ENCODE results near the gene ABCA3.

Gene ABCA3

GRCh38 chr16:2372684-2373083, 32.2 kb upstream of the ABCA3 start:
- Histone ChIP-seq H3K4me1 (ENCODE audit: control insufficient read depth, insufficient read depth, low read length) (no peaks in the 10 kb centered on the region), H3K27ac (ENCODE audit: low read length) (no peak overlapping the region), H3K4me3 (ENCODE audit: low read length) (no peak overlapping the region), H3K27me3 (ENCODE audit: control insufficient read depth, insufficient read depth, low read length) (no peaks in the 10 kb centered on the region), H3K36me3 (ENCODE audit: control insufficient read depth, insufficient read depth, low read length) (no peaks in the 10 kb centered on the region), H3K9me3 (ENCODE audit: control insufficient read depth, insufficient read depth, low read length) (no peaks in the 10 kb centered on the region)
- WGBS (ENCODE audit: insufficient coverage, insufficient read length), result no CpG with 5 or more reads among the region's 4 CpGs
- DNase-seq (ENCODE audit: low read depth, low spot score), result no peak

- no peak for DNase-seq (ENCODE audit: low read depth, low spot score)
- H3K9me3 ChIP-seq (ENCODE audit: control insufficient read depth, insufficient read depth, low read length), result no peaks in the 10 kb centered on the region
- H3K4me1 ChIP-seq (ENCODE audit: control insufficient read depth, insufficient read depth, low read length), result no peaks in the 10 kb centered on the region
- H3K27ac ChIP-seq (ENCODE audit: low read length), result no peak overlapping the region
- H3K4me3 ChIP-seq (ENCODE audit: low read length), result no peak overlapping the region
- no peaks in the 10 kb centered on the region for H3K27me3 ChIP-seq (ENCODE audit: control insufficient read depth, insufficient read depth, low read length)
- no CpG with 5 or more reads among the region's 2 CpGs for WGBS (ENCODE audit: insufficient coverage, insufficient read length)
- H3K36me3 ChIP-seq (ENCODE audit: control insufficient read depth, insufficient read depth, low read length), result no peaks in the 10 kb centered on the region
These were observed 30.9 kb upstream of the ABCA3 start for GRCh38 chr16:2371421-2371820.

DNA sequence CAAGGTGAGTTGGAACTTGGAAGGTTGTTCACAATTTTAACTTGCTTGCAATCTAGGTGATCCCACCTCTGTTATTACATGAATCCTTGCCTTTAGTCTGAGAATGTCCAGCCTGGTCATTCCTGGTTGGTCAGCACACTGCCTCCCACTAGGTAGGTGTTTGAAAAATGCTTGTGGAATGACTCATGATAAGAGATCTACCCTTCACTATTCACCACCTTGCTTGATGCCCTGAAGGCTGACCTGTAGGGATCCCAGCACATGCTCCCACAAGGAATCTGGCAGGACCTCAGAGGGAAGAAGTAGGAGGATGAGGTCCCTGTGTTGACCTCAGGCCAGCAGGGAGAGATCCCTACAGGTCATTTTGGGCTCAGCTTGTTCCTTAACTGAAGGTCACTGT, 30.2 kb upstream of the ABCA3 start:
- Histone ChIP-seq H3K9me3 (ENCODE audit: control insufficient read depth, insufficient read depth, low read length) (no peaks in the 10 kb centered on the region), H3K27me3 (ENCODE audit: control insufficient read depth, insufficient read depth, low read length) (no peaks in the 10 kb centered on the region), H3K27ac (ENCODE audit: low read length) (no peak overlapping the region), H3K4me1 (ENCODE audit: control insufficient read depth, insufficient read depth, low read length) (no peaks in the 10 kb centered on the region), H3K36me3 (ENCODE audit: control insufficient read depth, insufficient read depth, low read length) (no peaks in the 10 kb centered on the region), H3K4me3 (ENCODE audit: low read length) (no peak overlapping the region)
- no peak for DNase-seq (ENCODE audit: low read depth, low spot score)

DNA sequence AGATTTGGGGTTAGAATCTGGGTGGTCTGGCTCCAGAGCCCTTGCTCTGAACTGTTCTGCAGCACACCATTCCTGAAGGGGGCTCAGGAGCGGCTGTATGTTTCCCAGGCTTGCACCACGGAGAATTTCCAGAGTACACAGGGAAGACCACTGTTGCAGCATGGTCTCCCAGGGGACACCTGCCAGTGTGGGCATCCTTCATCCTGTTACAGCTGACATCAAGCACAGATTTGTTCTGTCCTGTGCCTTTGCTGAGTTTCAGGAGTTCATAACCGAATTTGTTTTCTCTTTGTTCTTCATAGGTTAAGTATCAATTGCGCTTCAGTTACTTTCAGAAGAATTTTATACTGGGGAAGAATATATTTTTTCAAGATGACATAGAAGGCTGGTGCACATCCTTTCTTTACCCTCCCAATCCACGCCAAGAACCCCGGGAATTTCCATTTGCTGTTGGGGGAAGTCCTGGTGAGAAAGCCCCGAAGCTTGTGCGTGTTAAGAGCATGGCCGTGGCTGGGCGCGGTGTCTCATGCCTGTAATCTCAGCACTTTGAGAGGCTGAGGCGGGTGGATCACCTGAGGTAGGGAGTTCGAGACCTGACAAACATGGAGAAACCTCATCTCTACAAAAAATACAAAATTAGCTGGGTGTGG, 26.3 kb upstream of the ABCA3 start:
- Histone ChIP-seq H3K4me3 (ENCODE audit: low read length) (no peak overlapping the region), H3K4me1 (ENCODE audit: control insufficient read depth, insufficient read depth, low read length) (no peaks in the 10 kb centered on the region), H3K36me3 (ENCODE audit: control insufficient read depth, insufficient read depth, low read length) (no peaks in the 10 kb centered on the region), H3K27me3 (ENCODE audit: control insufficient read depth, insufficient read depth, low read length) (no peaks in the 10 kb centered on the region), H3K9me3 (ENCODE audit: control insufficient read depth, insufficient read depth, low read length) (no peaks in the 10 kb centered on the region), H3K27ac (ENCODE audit: low read length) (no peak overlapping the region)
- DNase-seq (ENCODE audit: low read depth, low spot score), result no peak
- WGBS (ENCODE audit: insufficient coverage, insufficient read length), result no CpG with 5 or more reads among the region's 13 CpGs

GRCh38 chr16:2365397-2366294, 25.1 kb upstream of the ABCA3 start:
- no CpG with 5 or more reads among the region's 11 CpGs for WGBS (ENCODE audit: insufficient coverage, insufficient read length)
- Histone ChIP-seq H3K36me3 (ENCODE audit: control insufficient read depth, insufficient read depth, low read length) (no peaks in the 10 kb centered on the region), H3K4me3 (ENCODE audit: low read length) (no peak overlapping the region), H3K27me3 (ENCODE audit: control insufficient read depth, insufficient read depth, low read length) (no peaks in the 10 kb centered on the region), H3K4me1 (ENCODE audit: control insufficient read depth, insufficient read depth, low read length) (no peaks in the 10 kb centered on the region), H3K27ac (ENCODE audit: low read length) (no peak overlapping the region), H3K9me3 (ENCODE audit: control insufficient read depth, insufficient read depth, low read length) (no peaks in the 10 kb centered on the region)
- DNase-seq (ENCODE audit: low read depth, low spot score), result no peak

GRCh38 chr16:2364638-2365210, 24.2 kb upstream of the ABCA3 start:
- no peak for DNase-seq (ENCODE audit: low read depth, low spot score)
- Histone ChIP-seq H3K27me3 (ENCODE audit: control insufficient read depth, insufficient read depth, low read length) (no peaks in the 10 kb centered on the region), H3K9me3 (ENCODE audit: control insufficient read depth, insufficient read depth, low read length) (no peaks in the 10 kb centered on the region), H3K27ac (ENCODE audit: low read length) (no peak overlapping the region), H3K4me1 (ENCODE audit: control insufficient read depth, insufficient read depth, low read length) (no peaks in the 10 kb centered on the region), H3K36me3 (ENCODE audit: control insufficient read depth, insufficient read depth, low read length) (no peaks in the 10 kb centered on the region), H3K4me3 (ENCODE audit: low read length) (no peak overlapping the region)
- WGBS (ENCODE audit: insufficient coverage, insufficient read length), result no CpG with 5 or more reads among the region's 3 CpGs

DNA sequence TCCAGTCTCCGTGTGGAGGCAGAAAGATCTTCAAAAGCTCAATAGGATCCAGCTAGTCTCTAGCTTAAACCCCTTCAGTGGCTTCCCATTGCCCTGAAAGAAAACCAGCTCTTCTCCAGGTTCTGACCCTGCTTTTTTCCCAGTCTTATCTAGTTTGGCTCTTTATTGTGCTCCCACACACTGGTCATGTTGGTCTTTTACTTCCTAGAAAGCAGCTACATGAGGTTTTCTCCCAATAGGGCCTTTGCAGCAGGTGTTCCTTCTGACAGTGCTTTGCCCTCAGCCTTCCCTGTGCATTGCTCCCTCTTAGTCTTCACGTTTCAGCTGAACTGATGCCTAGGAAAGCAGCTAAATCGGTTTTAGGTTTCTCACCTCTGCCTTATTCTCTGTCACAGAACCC, 21.7 kb upstream of the ABCA3 start:
- no peak for DNase-seq (ENCODE audit: low read depth, low spot score)

GRCh38 chr16:2361129-2361528, 20.6 kb upstream of the ABCA3 start:
- no peaks in the 10 kb centered on the region for H3K4me1 ChIP-seq (ENCODE audit: control insufficient read depth, insufficient read depth, low read length)
- H3K27me3 ChIP-seq (ENCODE audit: control insufficient read depth, insufficient read depth, low read length), result no peaks in the 10 kb centered on the region
- no peak overlapping the region for H3K27ac ChIP-seq (ENCODE audit: low read length)
- H3K9me3 ChIP-seq (ENCODE audit: control insufficient read depth, insufficient read depth, low read length), result no peaks in the 10 kb centered on the region
- H3K4me3 ChIP-seq (ENCODE audit: low read length), result no peak overlapping the region
- WGBS (ENCODE audit: insufficient coverage, insufficient read length), result 100% methylated on average over 1 of the region's 4 CpGs
- H3K36me3 ChIP-seq (ENCODE audit: control insufficient read depth, insufficient read depth, low read length), result no peaks in the 10 kb centered on the region
- DNase-seq (ENCODE audit: low read depth, low spot score), result no peak

More for the DNA sequence above, 21.7 kb upstream of the ABCA3 start:
- no peak overlapping the region for H3K27ac ChIP-seq (ENCODE audit: low read length)
- H3K4me3 ChIP-seq (ENCODE audit: low read length), result no peak overlapping the region
- WGBS (ENCODE audit: insufficient coverage, insufficient read length), result no CpG with 5 or more reads among the region's 3 CpGs
- H3K4me1 ChIP-seq (ENCODE audit: control insufficient read depth, insufficient read depth, low read length), result no peaks in the 10 kb centered on the region
- no peaks in the 10 kb centered on the region for H3K9me3 ChIP-seq (ENCODE audit: control insufficient read depth, insufficient read depth, low read length)
- no peaks in the 10 kb centered on the region for H3K27me3 ChIP-seq (ENCODE audit: control insufficient read depth, insufficient read depth, low read length)
- H3K36me3 ChIP-seq (ENCODE audit: control insufficient read depth, insufficient read depth, low read length), result no peaks in the 10 kb centered on the region

DNA sequence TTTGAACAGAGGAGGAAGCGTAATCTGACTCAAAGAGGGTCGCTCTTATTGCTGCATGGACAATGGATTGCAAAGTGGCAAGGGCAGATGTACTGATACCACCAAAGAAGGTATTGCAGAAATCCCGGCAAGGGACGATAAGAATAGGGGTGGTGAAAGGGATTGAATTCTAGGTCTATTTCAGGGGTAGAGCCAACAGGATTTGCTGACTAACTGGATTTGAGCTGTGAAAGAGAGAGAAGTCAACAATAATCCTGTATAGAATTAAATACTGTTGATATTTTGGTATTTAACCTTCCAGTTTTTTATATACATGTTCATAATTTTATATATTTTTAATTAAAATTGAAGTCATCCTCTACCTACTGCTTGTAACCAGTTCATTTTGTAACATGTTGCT, 19.4 kb upstream of the ABCA3 start:
- H3K27ac ChIP-seq (ENCODE audit: low read length), result no peak overlapping the region
- no peaks in the 10 kb centered on the region for H3K4me1 ChIP-seq (ENCODE audit: control insufficient read depth, insufficient read depth, low read length)
- no CpG with 5 or more reads among the region's 4 CpGs for WGBS (ENCODE audit: insufficient coverage, insufficient read length)
- no peaks in the 10 kb centered on the region for H3K36me3 ChIP-seq (ENCODE audit: control insufficient read depth, insufficient read depth, low read length)
- H3K27me3 ChIP-seq (ENCODE audit: control insufficient read depth, insufficient read depth, low read length), result no peaks in the 10 kb centered on the region
- H3K9me3 ChIP-seq (ENCODE audit: control insufficient read depth, insufficient read depth, low read length), result no peaks in the 10 kb centered on the region
- no peak overlapping the region for H3K4me3 ChIP-seq (ENCODE audit: low read length)
- no peak for DNase-seq (ENCODE audit: low read depth, low spot score)

- H3K36me3 ChIP-seq (ENCODE audit: control insufficient read depth, insufficient read depth, low read length), result no peaks in the 10 kb centered on the region
- H3K27ac ChIP-seq (ENCODE audit: low read length), result no peak overlapping the region
- no peaks in the 10 kb centered on the region for H3K4me1 ChIP-seq (ENCODE audit: control insufficient read depth, insufficient read depth, low read length)
- H3K9me3 ChIP-seq (ENCODE audit: control insufficient read depth, insufficient read depth, low read length), result no peaks in the 10 kb centered on the region
- no peak overlapping the region for H3K4me3 ChIP-seq (ENCODE audit: low read length)
- WGBS (ENCODE audit: insufficient coverage, insufficient read length), result no CpG with 5 or more reads among the region's 3 CpGs
- no peaks in the 10 kb centered on the region for H3K27me3 ChIP-seq (ENCODE audit: control insufficient read depth, insufficient read depth, low read length)
- DNase-seq (ENCODE audit: low read depth, low spot score), result no peak
These were observed 18.3 kb upstream of the ABCA3 start for GRCh38 chr16:2358811-2359210.
